Measurements from ENCODE around the gene ATP10B.

DNA sequence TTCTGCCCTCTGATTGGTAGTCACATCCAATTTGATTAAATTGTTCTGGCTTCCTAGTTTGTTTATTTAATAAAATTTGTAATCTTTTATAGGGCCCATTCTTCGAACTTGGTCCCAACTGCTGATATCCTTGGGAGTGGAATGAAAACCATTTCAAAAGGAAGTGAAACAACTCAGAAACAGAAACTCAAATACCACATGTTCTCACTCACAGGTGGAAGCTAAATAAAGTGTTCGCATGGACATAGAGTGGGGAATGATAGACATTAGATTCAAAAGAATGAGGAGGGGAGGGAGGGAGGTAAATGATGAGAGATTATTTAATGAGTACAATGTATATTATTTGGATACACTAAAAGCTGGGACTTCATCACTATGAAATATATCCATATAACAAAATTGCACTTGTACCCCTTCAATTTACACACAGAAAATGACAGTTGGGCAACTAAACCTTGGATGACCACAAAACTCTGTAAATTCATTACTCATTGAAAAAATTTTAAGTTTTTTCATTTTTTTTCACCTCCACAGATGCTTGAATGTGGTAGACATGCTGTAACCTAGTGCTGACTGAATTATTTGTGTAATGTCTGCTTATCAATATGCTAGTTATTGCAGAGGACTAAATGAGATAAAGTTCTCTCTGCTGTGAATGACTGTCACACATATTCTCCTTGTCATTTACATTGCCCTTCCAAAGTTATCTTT, 16.0 kb downstream of the ATP10B start:
- TF ChIP-seq, protein P1, sequence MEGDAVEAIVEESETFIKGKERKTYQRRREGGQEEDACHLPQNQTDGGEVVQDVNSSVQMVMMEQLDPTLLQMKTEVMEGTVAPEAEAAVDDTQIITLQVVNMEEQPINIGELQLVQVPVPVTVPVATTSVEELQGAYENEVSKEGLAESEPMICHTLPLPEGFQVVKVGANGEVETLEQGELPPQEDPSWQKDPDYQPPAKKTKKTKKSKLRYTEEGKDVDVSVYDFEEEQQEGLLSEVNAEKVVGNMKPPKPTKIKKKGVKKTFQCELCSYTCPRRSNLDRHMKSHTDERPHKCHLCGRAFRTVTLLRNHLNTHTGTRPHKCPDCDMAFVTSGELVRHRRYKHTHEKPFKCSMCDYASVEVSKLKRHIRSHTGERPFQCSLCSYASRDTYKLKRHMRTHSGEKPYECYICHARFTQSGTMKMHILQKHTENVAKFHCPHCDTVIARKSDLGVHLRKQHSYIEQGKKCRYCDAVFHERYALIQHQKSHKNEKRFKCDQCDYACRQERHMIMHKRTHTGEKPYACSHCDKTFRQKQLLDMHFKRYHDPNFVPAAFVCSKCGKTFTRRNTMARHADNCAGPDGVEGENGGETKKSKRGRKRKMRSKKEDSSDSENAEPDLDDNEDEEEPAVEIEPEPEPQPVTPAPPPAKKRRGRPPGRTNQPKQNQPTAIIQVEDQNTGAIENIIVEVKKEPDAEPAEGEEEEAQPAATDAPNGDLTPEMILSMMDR (IDR thresholded peaks at IDR 0.05): no peak
- no peak for TF ChIP-seq POLR2A (IDR thresholded peaks at IDR 0.05)

Data from adrenal gland (tissue), 5 donors.